Mesendoderm (in vitro differentiated cells): Measurements from ENCODE around the gene ZNF780A.
"Not testable (repeated sequence)": the region's sequence is repeated elsewhere in the genome, so short reads cannot be mapped to it uniquely, and the experiment has no call there.

ENCODE experiments used
- DNase-seq: peaks from one replicate; pipeline ENCODE4 v3.0.0; 2013
- H2AK5ac ChIP-seq: 2 replicates; pipeline ENCODE4 v1.6.1; 2013; ENCODE audit warnings: low read length, inconsistent platforms
- H2BK120ac ChIP-seq: 2 replicates; pipeline ENCODE4 v1.6.1; 2013; ENCODE audit warnings: low read depth, mild to moderate bottlenecking, low read length, moderate library complexity, mixed read lengths
- H2BK15ac ChIP-seq: replicated peaks from 2 replicates; pipeline ENCODE4 v1.6.1; 2013; ENCODE audit warnings: low read depth, mild to moderate bottlenecking, moderate library complexity
- H2BK5ac ChIP-seq: 2 replicates; pipeline ENCODE4 v1.6.1; 2013; ENCODE audit warnings: low read length, inconsistent platforms
- H3K18ac ChIP-seq: 2 replicates; pipeline ENCODE4 v1.6.1; 2013; ENCODE audit warnings: mild to moderate bottlenecking, low read length, mixed read lengths
- H3K23ac ChIP-seq: one replicate; pipeline ENCODE4 v1.6.1; 2013; ENCODE audit warnings: low read length
- H3K27ac ChIP-seq: 2 replicates; pipeline ENCODE4 v1.5.1; 2013; ENCODE audit warnings: low read depth, mild to moderate bottlenecking, inconsistent platforms, low read length, moderate library complexity
- H3K27me3 ChIP-seq: 2 replicates; pipeline ENCODE4 v1.6.1; 2013; ENCODE audit warnings: low read length, control low read depth, mild to moderate bottlenecking, inconsistent platforms; ENCODE audit not compliant: insufficient read depth, poor library complexity
- H3K36me3 ChIP-seq: 2 replicates; pipeline ENCODE4 v1.6.1; 2013; ENCODE audit warnings: low read length, inconsistent platforms; ENCODE audit not compliant: control insufficient read depth, insufficient read depth
- H3K4ac ChIP-seq: one replicate; pipeline ENCODE4 v1.6.1; 2013; ENCODE audit warnings: low read depth, mild to moderate bottlenecking, low read length, moderate library complexity
- H3K4me1 ChIP-seq: 2 replicates; pipeline ENCODE4 v1.6.1; 2013; ENCODE audit warnings: low read depth, low read length, inconsistent platforms; ENCODE audit not compliant: control insufficient read depth
- H3K4me2 ChIP-seq: 2 replicates; pipeline ENCODE4 v1.6.1; 2013; ENCODE audit warnings: low read length
- H3K4me3 ChIP-seq: 2 replicates; pipeline ENCODE4 v1.5.1; 2013; ENCODE audit warnings: mild to moderate bottlenecking, low read length
- H3K56ac ChIP-seq: one replicate; pipeline ENCODE4 v1.6.1; 2013; ENCODE audit warnings: low read length
- H3K79me1 ChIP-seq: 2 replicates; pipeline ENCODE4 v1.6.1; 2013; ENCODE audit warnings: low read length, inconsistent platforms
- H3K79me2 ChIP-seq: 2 replicates; pipeline ENCODE4 v1.6.1; 2013; ENCODE audit warnings: mild to moderate bottlenecking, low read length; ENCODE audit not compliant: control insufficient read depth, insufficient read depth
- H3K9ac ChIP-seq: 2 replicates; pipeline ENCODE4 v1.6.1; 2013; ENCODE audit warnings: low read length, inconsistent platforms
- H4K5ac ChIP-seq: one replicate; pipeline ENCODE4 v1.6.1; 2013; ENCODE audit warnings: low read length
- H4K8ac ChIP-seq: one replicate; pipeline ENCODE4 v1.6.1; 2013; ENCODE audit warnings: low read depth, mild to moderate bottlenecking, control low read depth, low read length, moderate library complexity
- WGBS: extraction: QIAGEN DNeasy Blood & Tissue Kit; methylation state at CpG from one replicate; pipeline ENCODE4 v1.1.7; 2013; ENCODE audit warnings: low lambda C conversion rate, missing lambda C conversion rate; ENCODE audit not compliant: insufficient coverage; ENCODE audit errors: extremely low coverage; 5-methylcytosine and 5-hydroxymethylcytosine counted together

Gene ZNF780A

GRCh38 chr19:40130013-40130412 is 39.3 kb upstream of the ZNF780A start:
- no peak overlapping the region for H3K18ac ChIP-seq
- no peaks in the 10 kb centered on the region for H3K27me3 ChIP-seq
- no peak overlapping the region for H3K4ac ChIP-seq
- no peak overlapping the region for H3K56ac ChIP-seq
- H3K4me2 ChIP-seq = no peak overlapping the region
- H3K79me2 ChIP-seq = no peaks in the 10 kb centered on the region
- no peak overlapping the region for H3K4me3 ChIP-seq
- no peak for DNase-seq
- H2BK120ac ChIP-seq = no peak overlapping the region
- H2AK5ac ChIP-seq = no peak overlapping the region
- H3K23ac ChIP-seq = no peak overlapping the region
- no peak overlapping the region for H3K9ac ChIP-seq
- H3K27ac ChIP-seq = no peak overlapping the region
- H2BK5ac ChIP-seq = no peak overlapping the region
- no peaks in the 10 kb centered on the region for H3K79me1 ChIP-seq
- H4K5ac ChIP-seq = no peak overlapping the region
- no peak overlapping the region for H4K8ac ChIP-seq
- H2BK15ac ChIP-seq = no peak overlapping the region
- no peaks in the 10 kb centered on the region for H3K4me1 ChIP-seq
- no peaks in the 10 kb centered on the region for H3K36me3 ChIP-seq

- Histone ChIP-seq H3K4me1 (no peaks in the 10 kb centered on the region), H4K5ac (no peak overlapping the region), H3K18ac (no peak overlapping the region), H3K79me1 (no peaks in the 10 kb centered on the region), H3K36me3 (no peaks in the 10 kb centered on the region), H3K23ac (no peak overlapping the region), H2AK5ac (no peak overlapping the region), H3K4me3 (no peak overlapping the region), H3K27ac (no peak overlapping the region), H3K4me2 (no peak overlapping the region), H3K27me3 (no peaks in the 10 kb centered on the region), H2BK120ac (no peak overlapping the region), H2BK15ac (no peak overlapping the region), H3K9ac (no peak overlapping the region), H4K8ac (no peak overlapping the region), H2BK5ac (no peak overlapping the region), H3K79me2 (no peaks in the 10 kb centered on the region), H3K4ac (no peak overlapping the region), H3K56ac (no peak overlapping the region)
- no CpG with 5 or more reads among the region's 3 CpGs for WGBS
- DNase-seq = no peak
Measured at GRCh38 chr19:40129425-40129824, 38.7 kb upstream of the ZNF780A start.

GRCh38 chr19:40128991-40129390 is 38.2 kb upstream of the ZNF780A start:
- H2BK15ac ChIP-seq = no peak overlapping the region
- no peak overlapping the region for H3K4me2 ChIP-seq
- no peaks in the 10 kb centered on the region for H3K79me2 ChIP-seq
- H3K4ac ChIP-seq = no peak overlapping the region
- no peak for DNase-seq
- H2BK5ac ChIP-seq = no peak overlapping the region
- no peak overlapping the region for H4K8ac ChIP-seq
- H3K4me3 ChIP-seq = no peak overlapping the region
- no peak overlapping the region for H3K27ac ChIP-seq
- H2AK5ac ChIP-seq = no peak overlapping the region
- no peak overlapping the region for H3K56ac ChIP-seq
- no peak overlapping the region for H3K23ac ChIP-seq
- no peaks in the 10 kb centered on the region for H3K36me3 ChIP-seq
- no peaks in the 10 kb centered on the region for H3K4me1 ChIP-seq
- no peak overlapping the region for H2BK120ac ChIP-seq
- H4K5ac ChIP-seq = no peak overlapping the region
- H3K27me3 ChIP-seq = no peaks in the 10 kb centered on the region
- H3K9ac ChIP-seq = no peak overlapping the region
- H3K18ac ChIP-seq = no peak overlapping the region
- no peaks in the 10 kb centered on the region for H3K79me1 ChIP-seq

DNA sequence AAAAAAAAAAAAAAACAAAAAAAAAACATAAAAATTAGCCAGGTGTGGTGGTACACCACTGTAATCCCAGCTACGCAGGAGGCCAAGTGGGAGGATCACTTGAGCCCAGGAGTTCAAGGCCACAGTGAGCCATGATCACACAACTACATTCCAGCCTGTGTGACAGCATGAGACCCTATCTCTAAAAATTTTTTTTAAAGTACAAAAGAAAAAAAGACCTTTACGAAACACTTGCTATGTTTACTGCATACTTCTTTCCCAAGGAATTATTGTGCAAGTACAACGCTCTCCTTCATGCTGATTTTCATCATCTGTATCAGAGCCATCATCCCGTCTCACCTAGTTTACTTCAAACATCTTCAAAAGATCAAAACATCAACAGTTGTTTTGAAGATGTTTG is 28.6 kb upstream of the ZNF780A start:
- Histone ChIP-seq H3K56ac (no peak overlapping the region), H4K8ac (no peak overlapping the region), H3K4me1 (no peaks in the 10 kb centered on the region), H3K79me2 (no peaks in the 10 kb centered on the region), H2AK5ac (no peak overlapping the region), H3K23ac (no peak overlapping the region), H3K9ac (no peak overlapping the region), H3K4ac (no peak overlapping the region), H2BK15ac (no peak overlapping the region), H3K79me1 (no peaks in the 10 kb centered on the region), H2BK120ac (no peak overlapping the region), H2BK5ac (no peak overlapping the region), H3K27ac (no peak overlapping the region), H3K4me2 (no peak overlapping the region), H3K4me3 (no peak overlapping the region), H3K18ac (no peak overlapping the region), H4K5ac (no peak overlapping the region), H3K27me3 (no peaks in the 10 kb centered on the region), H3K36me3 (no peaks in the 10 kb centered on the region)
- WGBS = no CpG with 5 or more reads among the region's 4 CpGs
- no peak for DNase-seq

DNA sequence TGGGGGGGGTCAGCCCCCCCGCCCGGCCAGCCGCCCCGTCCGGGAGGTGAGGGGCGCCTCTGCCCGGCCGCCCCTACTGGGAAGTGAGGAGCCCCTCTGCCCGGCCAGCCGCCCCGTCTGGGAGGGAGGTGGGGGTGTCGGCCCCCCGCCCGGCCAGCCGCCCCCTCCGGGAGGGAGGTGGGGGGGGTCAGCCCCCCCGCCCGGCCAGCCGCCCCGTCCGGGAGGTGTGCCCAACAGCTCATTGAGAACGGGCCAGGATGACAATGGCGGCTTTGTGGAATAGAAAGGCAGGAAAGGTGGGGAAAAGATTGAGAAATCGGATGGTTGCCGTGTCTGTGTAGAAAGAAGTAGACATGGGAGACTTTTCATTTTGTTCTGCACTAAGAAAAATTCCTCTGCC is 27.9 kb upstream of the ZNF780A start:
- not testable (repeated sequence) for H3K56ac ChIP-seq, H3K79me1 ChIP-seq, H2BK15ac ChIP-seq, H4K8ac ChIP-seq, H2AK5ac ChIP-seq, H3K4ac ChIP-seq, H3K23ac ChIP-seq, H3K4me1 ChIP-seq, H3K9ac ChIP-seq, H3K4me3 ChIP-seq, H2BK5ac ChIP-seq, H2BK120ac ChIP-seq, H3K36me3 ChIP-seq, H3K18ac ChIP-seq, H3K27ac ChIP-seq, H3K79me2 ChIP-seq, DNase-seq, H3K4me2 ChIP-seq, H3K27me3 ChIP-seq, H4K5ac ChIP-seq
- WGBS = no CpG with 5 or more reads among the region's 25 CpGs

DNA sequence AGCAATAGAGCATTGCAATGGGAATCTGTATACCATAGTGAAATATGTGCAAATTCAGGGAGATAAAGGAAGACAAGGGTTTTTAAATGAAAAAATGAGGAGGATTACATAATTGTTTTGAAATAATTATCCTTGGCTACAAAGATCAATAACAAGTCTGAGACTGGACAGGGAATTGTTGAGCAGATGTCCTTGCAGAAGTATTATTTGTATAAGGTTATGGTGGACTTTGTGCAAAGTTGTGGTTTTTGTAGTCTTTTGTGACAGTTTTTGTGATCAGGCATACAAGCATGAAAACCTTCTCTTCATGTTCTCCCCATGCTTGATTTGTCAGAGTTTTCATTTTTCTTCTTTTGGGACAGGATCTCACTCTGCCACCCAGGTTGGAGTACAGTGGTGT is 25.3 kb upstream of the ZNF780A start:
- H2BK120ac ChIP-seq = no peak overlapping the region
- H4K8ac ChIP-seq = no peak overlapping the region
- no peaks in the 10 kb centered on the region for H3K4me1 ChIP-seq
- H3K18ac ChIP-seq = no peak overlapping the region
- H3K56ac ChIP-seq = no peak overlapping the region
- no peak overlapping the region for H3K27ac ChIP-seq
- no peaks in the 10 kb centered on the region for H3K79me1 ChIP-seq
- H3K79me2 ChIP-seq = no peaks in the 10 kb centered on the region
- H3K9ac ChIP-seq = no peak overlapping the region
- H2BK15ac ChIP-seq = no peak overlapping the region
- H2BK5ac ChIP-seq = no peak overlapping the region
- no peak overlapping the region for H3K4me2 ChIP-seq
- H4K5ac ChIP-seq = no peak overlapping the region
- no peak overlapping the region for H3K4ac ChIP-seq
- no peak overlapping the region for H3K23ac ChIP-seq
- H3K27me3 ChIP-seq = no peaks in the 10 kb centered on the region
- no peak overlapping the region for H3K4me3 ChIP-seq
- no peak for DNase-seq
- no peak overlapping the region for H2AK5ac ChIP-seq
- H3K36me3 ChIP-seq = no peaks in the 10 kb centered on the region
